GM19328 (cell line): ENCODE results near the gene URAD.

Experiments used
- ATAC-seq: cut with Tn5 transposase; IDR thresholded peaks from one replicate; pipeline ENCODE4 v1.9.1; 2021; ENCODE audit warnings: mild to moderate bottlenecking, moderate library complexity; ENCODE audit not compliant: unreplicated experiment

Gene URAD

GRCh38 chr13:28001049-28001448 lies 12.6 kb upstream of the URAD start:
- no peak for ATAC-seq

DNA sequence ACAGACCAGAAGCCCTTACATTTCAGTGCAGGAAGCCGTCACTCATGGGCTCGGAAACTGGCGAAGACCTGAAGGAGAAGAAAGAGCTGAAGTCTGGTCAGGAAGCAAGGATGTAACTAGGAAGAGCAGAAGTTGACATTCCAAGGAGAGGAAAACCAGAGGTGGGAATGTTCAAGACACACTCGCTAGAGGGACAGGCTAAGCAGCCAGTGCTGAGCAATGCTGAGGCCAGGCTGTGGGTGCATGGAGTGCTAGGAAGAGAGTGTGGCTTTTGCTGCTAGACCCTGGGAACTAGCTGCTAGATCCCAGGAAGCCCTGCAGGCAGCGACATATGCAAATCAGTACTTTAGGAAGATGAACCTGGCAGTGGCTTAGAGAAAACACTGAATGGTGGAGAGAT lies 12.1 kb upstream of the URAD start:
- no peak for ATAC-seq

DNA sequence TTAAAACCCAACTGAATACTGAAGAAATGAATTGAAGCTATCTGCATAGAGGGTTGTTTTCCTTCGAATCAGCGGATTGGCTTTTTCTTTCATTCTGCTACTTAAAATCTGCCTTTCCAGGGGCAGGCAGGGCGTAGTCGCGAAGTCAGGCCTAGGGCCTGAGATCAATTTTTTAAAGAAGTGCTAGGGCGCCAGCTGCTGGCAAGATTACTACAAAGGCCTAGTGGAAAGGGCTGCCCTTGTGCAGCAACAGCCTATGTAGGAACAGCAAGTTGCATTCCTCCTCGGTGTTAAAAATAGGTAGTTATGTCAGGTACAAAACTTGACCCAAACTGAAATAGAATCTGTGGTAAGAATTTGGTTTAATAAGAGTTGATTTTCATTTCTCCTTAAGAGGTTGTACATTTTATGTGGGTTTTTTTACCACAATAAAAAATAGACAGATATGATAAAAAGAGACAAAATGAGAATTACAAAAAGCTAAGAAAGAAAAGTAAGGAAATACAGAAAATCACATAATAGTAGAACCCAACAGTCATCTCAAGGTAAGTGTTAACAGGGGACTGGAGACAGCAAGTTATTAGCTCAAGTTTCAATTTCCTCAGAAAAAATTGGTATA lies 9.5 kb upstream of the URAD start:
- ATAC-seq, result no peak

DNA sequence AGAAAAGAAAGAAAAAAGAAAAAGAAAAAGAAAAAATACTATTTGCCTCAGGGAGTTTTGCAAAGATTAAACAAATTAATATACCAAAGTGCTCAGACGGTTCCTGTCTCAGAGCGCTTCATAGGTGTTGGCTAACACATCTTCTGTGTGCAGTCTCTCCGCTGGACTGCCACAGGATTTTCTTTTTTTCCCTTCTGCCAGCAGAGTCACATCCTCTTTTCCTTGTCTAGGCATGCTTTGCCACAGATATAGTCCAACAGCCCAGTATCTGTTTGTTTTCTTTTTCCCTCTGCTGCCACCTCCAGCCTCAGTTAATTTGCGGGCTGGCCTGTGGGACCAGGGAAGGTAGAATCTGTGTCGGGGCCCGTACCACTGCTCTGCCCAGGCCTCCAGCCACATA lies 3.4 kb upstream of the URAD start:
- no peak for ATAC-seq

- no peak for ATAC-seq
These were observed 2.9 kb downstream of the URAD start for GRCh38 chr13:27985600-27985999.

DNA sequence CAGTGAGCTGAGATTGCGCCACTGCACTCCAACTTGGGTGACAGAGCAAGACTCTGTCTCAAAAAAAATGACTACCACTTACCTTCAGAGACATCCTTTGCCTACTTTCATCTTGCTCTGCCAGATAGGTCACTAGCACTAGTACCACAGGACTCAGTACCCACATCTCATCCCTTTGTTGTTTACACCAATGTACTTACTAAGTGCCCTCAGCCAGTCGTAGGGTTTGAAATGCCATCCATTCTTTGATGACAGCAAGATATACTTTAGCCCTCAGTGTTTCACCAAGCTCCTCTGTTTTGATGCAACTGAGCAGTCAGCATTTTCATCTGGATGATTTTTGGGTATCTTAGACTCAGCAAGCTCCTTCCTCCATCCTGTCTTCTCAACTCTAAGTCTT lies 6.1 kb downstream of the URAD start:
- ATAC-seq, result no peak

- ATAC-seq, result no peak
These were observed 7.3 kb downstream of the URAD start for GRCh38 chr13:27981006-27981708.

DNA sequence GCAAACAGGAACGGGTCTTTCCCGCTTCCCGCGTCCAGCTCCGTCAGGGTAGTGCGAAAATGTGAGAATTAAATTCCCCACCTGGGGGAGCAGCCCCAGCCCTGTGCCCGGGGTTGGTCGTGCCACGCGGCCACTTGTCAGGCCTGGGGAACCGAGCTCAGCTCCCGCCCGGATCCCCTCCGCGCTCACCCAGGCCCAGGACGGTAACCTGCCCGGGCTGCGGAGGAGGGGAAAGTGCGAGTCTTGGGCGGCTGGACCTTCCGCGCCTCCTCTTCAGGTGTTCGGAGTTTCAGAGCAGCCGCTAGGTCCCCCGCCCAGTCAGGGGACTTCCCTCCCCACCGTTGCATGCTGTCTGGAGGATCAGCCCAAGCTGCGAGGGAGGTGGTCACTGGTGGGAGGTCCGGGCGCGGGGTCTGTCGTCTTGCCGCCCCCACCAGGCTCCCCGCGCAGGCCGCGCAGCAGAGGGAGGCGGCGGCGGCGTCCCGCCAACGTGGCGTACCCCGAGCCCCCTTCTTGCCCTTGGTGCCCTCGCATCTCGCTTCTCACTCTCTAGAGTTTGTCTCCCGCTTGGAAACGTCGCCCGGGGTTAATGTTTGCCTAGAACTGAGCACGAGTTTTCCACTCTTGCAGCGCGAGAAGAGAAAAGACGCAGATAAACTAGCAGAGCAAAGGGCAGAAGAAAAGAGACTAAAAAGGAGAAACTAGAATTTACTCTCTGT lies 8.1 kb downstream of the URAD start:
- ATAC-seq, result no peak

GRCh38 chr13:27979765-27980279 lies 8.7 kb downstream of the URAD start:
- ATAC-seq, result no peak

GRCh38 chr13:27979001-27979643 lies 9.4 kb downstream of the URAD start:
- ATAC-seq, result no peak

DNA sequence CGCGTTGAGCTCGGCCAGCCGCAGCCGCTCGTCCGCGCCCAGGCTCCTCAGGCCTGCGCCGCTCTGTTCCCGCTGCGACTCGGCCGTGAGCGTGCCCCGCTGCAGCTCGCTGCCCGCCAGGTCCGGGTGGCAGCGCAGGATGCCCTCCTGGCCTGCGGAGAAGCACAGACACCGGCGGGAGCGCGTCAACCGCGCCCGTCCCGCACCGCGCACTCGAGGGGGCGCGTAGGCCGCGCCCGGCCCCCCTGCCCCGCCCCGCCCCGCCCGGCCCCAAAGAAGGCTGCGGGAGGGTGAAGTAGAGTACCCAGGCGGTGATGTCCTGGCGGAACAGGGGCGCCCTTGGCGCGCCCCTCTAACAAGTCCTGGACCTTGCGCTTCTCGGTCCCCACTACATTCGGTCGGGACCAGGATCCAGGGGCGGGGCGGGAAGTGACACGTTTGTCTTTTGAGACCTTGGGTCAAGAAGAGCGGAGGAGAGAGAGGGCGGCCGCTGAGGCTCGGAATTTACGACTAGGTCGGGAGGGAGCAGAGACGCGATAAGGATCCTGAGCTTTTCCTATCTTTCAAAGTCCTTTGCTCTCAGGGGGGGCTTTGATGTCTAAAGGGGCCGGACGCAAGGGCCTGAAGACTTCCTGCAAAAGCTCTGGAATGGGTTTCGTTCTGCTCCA lies 10.1 kb downstream of the URAD start:
- no peak for ATAC-seq

GRCh38 chr13:27977476-27978300 lies 10.8 kb downstream of the URAD start:
- ATAC-seq, result no peak

DNA sequence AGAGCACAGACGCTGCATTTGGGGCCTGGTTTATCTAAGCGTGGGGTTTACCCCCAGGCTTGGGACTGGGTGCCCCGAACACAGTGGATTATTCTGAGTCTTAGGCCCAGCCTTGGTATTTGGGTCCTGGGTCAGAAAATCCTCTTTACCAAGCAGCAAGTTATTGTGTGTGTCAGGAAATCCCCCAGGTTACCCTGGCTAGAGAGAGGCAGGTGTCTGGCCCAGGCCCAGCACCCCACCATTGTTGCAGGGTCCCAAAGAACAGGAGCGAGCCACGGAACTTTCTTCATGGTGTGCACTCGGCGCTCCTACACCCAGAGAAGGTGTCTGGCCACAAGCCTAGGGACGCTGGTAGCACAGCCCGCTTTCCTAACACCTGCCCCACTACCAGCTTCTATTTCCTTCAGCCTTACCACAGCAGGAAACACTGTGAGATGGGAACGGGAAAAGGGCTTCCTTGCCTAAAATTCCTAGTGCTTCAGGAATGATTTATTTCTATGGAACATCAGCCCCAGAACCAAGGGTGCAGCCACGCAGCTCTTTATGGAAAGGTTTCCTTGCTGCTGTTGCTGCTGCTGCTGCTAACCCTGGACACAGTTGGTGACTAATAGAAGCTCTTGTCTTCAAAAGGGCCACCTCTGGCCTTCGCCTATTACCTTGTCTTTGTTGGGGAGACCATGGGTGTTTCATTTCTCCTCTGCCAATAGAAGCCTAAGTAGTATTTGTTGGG lies 12.0 kb downstream of the URAD start:
- no peak for ATAC-seq

- ATAC-seq, result no peak
These were observed 12.7 kb downstream of the URAD start for GRCh38 chr13:27975564-27976361.

DNA sequence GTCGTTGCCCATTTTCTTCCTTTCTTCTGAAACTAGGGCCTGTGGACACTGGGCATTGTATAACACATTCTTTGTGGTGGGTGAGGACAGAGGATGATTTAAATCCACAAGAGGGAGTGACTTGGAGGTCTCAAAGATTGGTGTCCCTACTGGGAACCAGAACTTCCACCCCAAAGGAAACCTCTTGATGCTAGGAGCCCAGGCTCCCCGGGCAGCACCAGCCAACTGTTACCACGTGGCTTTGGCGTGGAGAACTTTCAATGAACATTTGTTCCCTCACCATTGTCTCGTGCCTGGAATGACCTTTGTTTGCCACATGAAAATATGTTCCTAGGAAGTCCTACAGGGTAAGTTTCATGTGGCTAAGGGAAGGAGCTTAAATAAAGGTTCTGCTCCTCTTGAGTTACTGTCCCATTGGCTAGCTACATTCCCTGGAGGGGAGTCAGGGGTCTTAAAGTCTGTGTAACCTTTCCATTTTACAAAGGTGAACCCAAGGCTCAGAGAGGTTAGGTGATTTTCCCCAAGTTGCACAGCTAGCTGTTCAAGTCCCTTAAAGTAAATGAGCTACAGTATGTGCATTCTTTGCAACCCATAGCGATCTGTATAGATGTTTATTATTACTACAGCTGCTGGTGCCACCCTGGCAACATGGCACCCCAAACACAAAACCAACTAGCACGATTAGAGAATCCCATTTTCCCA lies 14.4 kb downstream of the URAD start:
- ATAC-seq, result no peak

- ATAC-seq, result no peak
These were observed 15.2 kb downstream of the URAD start for GRCh38 chr13:27973291-27973690.

DNA sequence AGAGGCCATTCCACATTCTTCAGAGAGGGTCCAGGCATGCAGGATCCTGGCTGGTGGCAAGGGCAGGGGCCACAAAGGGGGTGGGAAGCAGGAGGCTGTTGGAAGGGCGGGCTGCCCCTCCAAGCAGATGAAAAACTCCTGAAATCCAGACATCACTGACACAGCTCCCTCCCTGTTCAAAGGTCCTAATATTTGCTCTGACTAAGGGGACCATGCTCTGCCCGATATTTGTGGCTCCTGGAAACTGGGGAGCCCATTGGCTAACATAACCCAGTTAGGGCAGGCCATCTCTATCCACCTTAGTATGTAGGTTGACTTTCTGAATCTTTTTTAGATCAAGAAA lies 16.0 kb downstream of the URAD start:
- ATAC-seq, result no peak
